G401.6 (cell line): ENCODE results near the gene TMEM270.

Source experiments
- FAIRE-seq: peaks from 2 replicates; lab custom pipeline; 2012; peaks lifted over from hg19 to GRCh38; lab: Jason Lieb, UNC

TMEM270 gene

DNA sequence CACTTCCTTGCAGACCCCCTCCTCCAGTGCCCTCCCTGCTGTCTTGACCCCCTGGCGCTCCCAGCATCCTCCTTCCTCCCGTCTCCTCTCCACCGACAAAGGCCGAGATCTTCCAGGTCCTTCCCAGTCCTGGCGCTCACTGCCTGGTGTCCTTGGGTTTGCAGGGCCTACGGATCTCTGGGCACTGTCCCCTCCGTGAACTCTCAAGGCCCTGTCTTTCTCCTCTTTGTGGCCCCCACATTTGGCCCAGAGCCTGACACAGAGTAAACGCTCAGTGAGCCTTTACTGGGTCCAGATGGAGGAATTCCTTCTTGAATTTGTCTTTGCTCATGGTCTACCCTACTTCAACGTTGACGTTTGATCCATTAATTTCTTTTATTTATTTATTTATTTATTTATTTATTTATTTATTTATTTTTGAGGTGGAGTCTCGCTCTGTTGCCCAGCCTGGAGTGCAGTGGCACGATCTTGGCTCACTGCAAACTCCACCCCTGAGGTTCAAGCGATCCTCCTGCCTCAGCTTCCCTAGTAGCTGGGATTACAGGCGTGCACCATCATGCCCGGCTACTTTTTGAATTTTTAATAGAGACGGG, 29.7 kb downstream of the TMEM270 start:
- FAIRE-seq = no peak

- no peak for FAIRE-seq
Observed at GRCh38 chr7:73891178-73891885, 30.4 kb downstream of the TMEM270 start.

- FAIRE-seq = no peak
Observed at GRCh38 chr7:73892003-73892999, 31.3 kb downstream of the TMEM270 start.

- FAIRE-seq = no peak
Observed at GRCh38 chr7:73893342-73894101, 32.6 kb downstream of the TMEM270 start.

- no peak for FAIRE-seq
Observed at GRCh38 chr7:73894166-73894565, 33.2 kb downstream of the TMEM270 start.

DNA sequence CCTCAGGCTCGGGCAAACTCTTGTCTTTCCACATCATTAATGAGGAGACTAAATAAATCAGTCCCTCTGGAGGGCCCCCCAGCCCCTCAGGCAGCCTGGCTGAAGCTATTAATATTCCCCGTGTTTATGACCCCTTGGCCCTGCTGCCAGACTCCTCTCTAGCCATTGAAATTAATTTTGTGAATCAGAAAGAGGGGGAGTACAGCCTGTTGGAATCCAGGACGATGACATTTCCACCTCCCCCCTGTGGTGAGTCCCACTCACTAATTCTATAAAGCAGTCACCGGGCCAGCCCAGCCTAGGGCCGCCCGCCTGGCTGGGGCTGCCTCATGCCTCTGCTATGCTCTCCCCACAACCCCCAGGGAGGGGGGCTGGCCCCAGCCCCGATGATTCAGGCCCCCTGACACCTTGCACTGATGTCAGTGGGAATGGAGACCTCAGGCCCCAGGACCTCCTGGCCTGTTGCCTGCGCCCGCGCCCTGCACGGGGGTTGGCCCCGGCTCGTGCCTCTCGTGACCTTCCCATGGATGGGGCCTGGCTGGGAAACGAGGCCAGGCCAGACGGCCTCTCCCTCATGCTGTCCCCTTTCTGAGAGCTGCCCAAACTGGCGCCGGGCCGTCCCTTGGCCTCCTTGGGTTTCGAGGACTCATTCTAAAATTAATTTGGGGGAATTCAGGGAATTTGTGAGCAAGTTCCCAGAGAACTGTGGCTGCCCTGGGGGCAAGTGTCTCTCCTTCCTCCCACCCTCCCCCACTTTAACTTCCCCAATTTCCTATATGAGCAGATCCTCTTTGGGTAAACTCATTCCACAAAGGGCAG, 34.0 kb downstream of the TMEM270 start:
- no peak for FAIRE-seq

DNA sequence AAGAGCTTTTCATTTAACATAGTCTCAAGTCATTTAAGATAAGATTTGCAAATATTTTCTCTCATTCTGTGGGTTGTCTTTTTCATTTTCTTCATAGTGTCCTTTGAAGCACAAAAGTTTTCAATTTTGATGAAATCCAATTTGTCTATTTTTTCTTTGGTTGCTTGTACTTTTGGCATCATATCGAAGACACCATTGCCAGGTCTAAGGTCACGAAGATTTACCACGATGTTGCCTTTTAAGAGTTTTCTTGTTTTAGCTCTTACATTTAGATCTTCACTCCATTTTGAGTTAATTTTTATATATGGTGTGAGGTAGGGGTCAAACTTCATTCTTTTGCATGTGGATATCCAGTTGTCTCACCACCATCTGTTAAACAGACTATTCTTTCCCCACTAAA, 34.7 kb downstream of the TMEM270 start:
- no peak for FAIRE-seq

GRCh38 chr7:73896454-73896853, 35.5 kb downstream of the TMEM270 start:
- no peak for FAIRE-seq

- FAIRE-seq = no peak
Observed at GRCh38 chr7:73899731-73900142, 38.8 kb downstream of the TMEM270 start.

DNA sequence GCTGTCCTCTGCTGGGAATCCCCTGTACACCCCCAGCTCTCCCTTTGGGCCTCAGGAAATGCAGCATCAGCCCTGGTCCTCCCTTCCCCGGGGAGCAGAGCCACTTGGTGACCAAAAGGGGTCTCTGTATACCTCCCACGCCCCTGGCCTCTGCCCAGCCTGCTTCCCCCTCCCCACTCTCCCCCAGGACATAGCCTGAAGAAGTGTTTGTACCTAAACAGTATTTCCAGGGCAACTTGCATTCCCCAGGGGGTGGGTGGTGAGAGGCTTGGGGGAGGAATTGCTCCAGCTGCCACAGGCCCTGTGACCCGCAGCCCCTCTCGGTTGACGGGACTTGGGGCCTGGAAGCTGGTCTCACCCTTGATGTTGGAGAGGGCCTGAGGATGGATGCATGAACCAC, 39.3 kb downstream of the TMEM270 start:
- no peak for FAIRE-seq

- FAIRE-seq = no peak
Observed at GRCh38 chr7:73901231-73901822, 40.4 kb downstream of the TMEM270 start.

DNA sequence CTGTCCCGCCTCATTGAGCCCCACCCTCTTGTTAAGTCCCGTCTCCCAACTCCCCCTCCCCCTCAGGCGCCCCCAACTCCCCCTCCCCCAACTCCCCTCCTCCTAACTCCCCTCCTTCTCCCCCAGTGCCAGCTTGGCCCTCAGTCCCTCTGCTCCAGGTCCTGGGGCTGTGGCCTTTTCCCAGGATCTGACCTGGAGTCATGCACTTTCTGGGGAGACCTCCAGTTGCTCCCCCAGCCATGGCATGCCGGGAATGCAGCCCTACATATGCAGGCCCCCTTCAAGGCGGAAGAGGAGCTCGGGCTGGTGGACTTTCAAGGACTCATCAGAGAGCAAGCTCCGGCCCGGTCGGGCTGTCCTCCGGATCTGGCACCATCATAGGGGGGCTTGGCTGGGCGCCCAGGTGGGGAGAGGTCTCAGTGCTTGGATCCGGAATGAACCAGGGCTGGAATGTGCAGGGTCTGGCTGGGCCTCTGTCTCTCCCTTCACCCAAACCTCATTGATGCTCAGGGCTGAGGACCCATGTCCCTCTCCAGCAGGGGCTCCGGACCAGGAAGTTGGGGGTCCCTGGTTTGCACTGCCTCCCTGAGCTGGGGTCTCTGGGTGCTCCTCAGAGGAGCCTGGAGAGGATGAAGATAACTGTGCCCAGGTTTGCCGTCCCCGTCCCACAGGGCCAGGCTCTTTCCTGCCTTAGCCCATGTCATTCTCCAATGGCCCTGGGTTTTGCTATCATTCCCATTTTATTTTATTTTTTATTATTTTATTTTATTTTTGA, 41.1 kb downstream of the TMEM270 start:
- no peak for FAIRE-seq

DNA sequence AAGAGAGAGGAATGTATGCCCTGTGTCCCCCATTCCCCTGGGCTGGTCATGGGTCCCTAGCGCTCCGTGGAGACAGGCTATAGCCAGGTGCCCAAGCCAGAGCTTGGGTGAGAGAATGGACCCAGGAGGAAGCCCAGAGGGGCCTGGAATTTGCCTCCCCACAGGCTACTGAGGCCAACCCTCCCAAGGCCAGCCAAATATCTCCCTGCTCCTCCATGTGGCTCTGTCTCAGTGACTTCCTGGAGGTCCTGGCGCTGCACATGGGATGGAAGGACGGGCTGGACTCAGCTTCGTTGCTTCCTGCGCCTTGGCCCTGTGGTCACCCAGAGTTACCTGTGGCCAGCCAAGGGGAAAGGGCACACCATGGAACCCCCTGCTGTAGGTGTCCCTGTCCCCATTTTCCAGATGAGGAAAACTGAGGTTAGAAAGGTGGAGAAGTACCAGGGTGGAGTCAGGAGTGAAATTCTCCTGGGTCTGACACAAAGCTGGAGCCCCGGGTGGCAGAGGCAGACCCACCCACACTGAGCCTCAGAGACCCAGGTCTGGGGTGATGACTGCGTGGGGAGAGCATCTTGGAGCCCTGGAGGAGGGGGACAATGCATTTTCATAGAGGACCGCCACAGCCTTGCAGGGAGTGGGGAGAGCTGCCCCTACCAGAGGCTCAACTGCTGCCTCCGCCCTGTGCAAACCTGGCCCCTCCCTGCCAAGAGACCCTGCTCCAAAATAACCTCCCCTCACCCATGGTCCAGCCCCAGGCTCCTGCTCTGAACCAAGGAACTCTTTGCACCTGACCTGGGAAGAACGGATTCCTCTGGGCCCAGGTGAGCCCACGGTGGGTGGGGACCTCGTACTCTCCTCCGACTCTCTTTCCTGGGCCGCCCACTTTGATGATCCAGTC, 42.6 kb downstream of the TMEM270 start:
- FAIRE-seq = no peak

DNA sequence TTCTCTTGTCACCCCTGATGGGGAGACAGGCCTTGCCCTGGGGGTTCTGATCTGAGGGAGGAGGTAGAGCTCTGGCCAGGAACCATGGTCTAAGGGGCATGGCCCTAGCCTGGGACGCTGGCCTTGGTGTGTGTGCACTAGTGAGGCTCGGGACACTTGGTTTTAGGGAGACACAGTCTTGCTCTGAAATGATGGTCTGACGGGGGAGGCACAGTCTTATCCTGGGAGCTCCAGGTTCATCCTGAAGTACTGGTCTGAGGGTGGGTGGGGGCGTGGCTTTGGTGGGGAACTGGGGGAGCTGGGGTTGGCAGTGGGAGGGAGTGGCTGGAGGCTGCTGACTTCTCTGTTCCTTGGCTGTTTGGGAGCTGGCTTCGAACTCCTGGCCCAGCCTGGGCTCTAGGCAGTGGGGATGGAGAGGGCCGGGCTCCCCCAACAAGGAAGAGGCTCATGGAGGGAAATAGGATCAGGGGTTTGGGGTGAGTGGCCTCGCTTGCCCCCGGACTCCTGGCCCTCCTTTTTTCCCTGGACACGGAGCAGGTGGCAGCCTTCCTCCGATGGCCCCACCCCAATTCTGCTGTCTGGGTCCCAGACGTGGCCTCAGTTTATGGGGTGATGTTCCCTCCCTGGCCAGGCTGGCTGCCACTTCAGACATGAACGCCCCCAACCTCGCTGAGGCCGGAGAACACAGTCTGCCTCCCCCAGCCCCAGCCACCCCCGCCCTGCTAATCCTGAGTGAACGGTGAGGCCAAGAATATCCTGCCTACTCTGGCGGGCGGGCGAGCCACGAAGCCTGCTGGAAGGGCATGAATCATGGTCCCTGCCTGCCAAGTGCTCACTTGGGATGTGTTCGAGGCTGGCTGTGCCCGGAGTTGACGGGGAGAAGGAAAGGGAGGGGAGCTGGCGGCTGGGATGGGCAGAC, 43.5 kb downstream of the TMEM270 start:
- FAIRE-seq = no peak

- FAIRE-seq = no peak
Observed at GRCh38 chr7:73905360-73905759, 44.4 kb downstream of the TMEM270 start.

GRCh38 chr7:73906874-73907273, 45.9 kb downstream of the TMEM270 start:
- no peak for FAIRE-seq

GRCh38 chr7:73907554-73908122, 46.7 kb downstream of the TMEM270 start:
- no peak for FAIRE-seq
